SK-N-SH treated with all-trans-retinoic acid at 6 μM for 48 hours (cell line): ENCODE data around the gene ZBTB7C.

Source experiments
- ATAC-seq: fragments of 200-7000 bp; cut with Tn5 transposase; 3 replicates; pipeline ENCODE4 v1.9.1; 2020; ENCODE audit warnings: mild to moderate bottlenecking, moderate library complexity
- ARNTL ChIP-seq: fragments of 450-650 bp; formaldehyde crosslinking; IDR thresholded peaks from 2 replicates; pipeline ENCODE4 v1.5.0; 2020; ENCODE audit warnings: low read depth, mild to moderate bottlenecking, moderate library complexity, borderline replicate concordance
- BACH2 ChIP-seq: fragments of 250-450 bp; sonication (Bioruptor Pico); IDR thresholded peaks from 2 replicates; pipeline ENCODE4 v1.9.0; 2021; ENCODE audit warnings: mild to moderate bottlenecking, borderline replicate concordance
- CREB5 ChIP-seq: fragments of 250-450 bp; sonication (Bioruptor Pico); IDR thresholded peaks from 2 replicates; pipeline ENCODE4 v1.5.1; 2020; ENCODE audit warnings: low read depth, mild to moderate bottlenecking, moderate library complexity
- CSDC2 ChIP-seq: fragments of 250-450 bp; sonication (Bioruptor Pico); IDR thresholded peaks from 2 replicates; pipeline ENCODE4 v1.5.0; 2020; ENCODE audit warnings: mild to moderate bottlenecking, moderate library complexity
- CSRNP3 ChIP-seq: fragments of 250-450 bp; sonication (Bioruptor Pico); IDR thresholded peaks from 2 replicates; pipeline ENCODE4 v1.5.1; 2021; ENCODE audit warnings: mild to moderate bottlenecking, moderate library complexity
- GLIS3 ChIP-seq: fragments of 250-450 bp; sonication (Bioruptor Pico); IDR thresholded peaks from 2 replicates; pipeline ENCODE4 v1.5.0; 2020; ENCODE audit warnings: mild to moderate bottlenecking, moderate library complexity
- ISL1 ChIP-seq: fragments of 250-450 bp; sonication (Bioruptor Pico); IDR thresholded peaks from 2 replicates; pipeline ENCODE4 v2.1.2; 2022; ENCODE audit warnings: mild to moderate bottlenecking, moderate library complexity
- OSR1 ChIP-seq: fragments of 250-450 bp; sonication (Bioruptor Pico); IDR thresholded peaks from 2 replicates; pipeline ENCODE4 v1.8.0; 2022; ENCODE audit warnings: moderate library complexity, mild to moderate bottlenecking, inconsistent platforms
- PATZ1 ChIP-seq: fragments of 250-450 bp; sonication (Bioruptor Pico); IDR thresholded peaks from 2 replicates; pipeline ENCODE4 v1.8.0; 2020; ENCODE audit warnings: mild to moderate bottlenecking, moderate library complexity, borderline replicate concordance
- PPARA ChIP-seq: fragments of 250-450 bp; sonication (Bioruptor Pico); IDR thresholded peaks from 2 replicates; pipeline ENCODE4 v1.5.0; 2020; ENCODE audit warnings: mild to moderate bottlenecking, borderline replicate concordance
- RARB ChIP-seq: fragments of 250-450 bp; sonication (Bioruptor Pico); IDR thresholded peaks from 2 replicates; pipeline ENCODE4 v1.8.0; 2021; ENCODE audit warnings: mild to moderate bottlenecking, moderate library complexity
- SNAI2 ChIP-seq: fragments of 250-450 bp; sonication (Bioruptor Pico); IDR thresholded peaks from 2 replicates; pipeline ENCODE4 v1.5.0; 2020; ENCODE audit warnings: mild to moderate bottlenecking, moderate library complexity
- TCF4 ChIP-seq: fragments of 250-450 bp; sonication (Bioruptor Pico); IDR thresholded peaks from 2 replicates; pipeline ENCODE4 v1.8.0; 2021; ENCODE audit warnings: mild to moderate bottlenecking, moderate library complexity, borderline replicate concordance
- TOX ChIP-seq: fragments of 250-450 bp; sonication (Bioruptor Pico); IDR thresholded peaks from 2 replicates; pipeline ENCODE4 v1.8.0; 2021; ENCODE audit warnings: mild to moderate bottlenecking, moderate library complexity, borderline replicate concordance
- ZC3H10 ChIP-seq: fragments of 250-450 bp; sonication (Bioruptor Pico); IDR thresholded peaks from 2 replicates; pipeline ENCODE4 v1.5.1; 2021; ENCODE audit warnings: mild to moderate bottlenecking, moderate library complexity
- ZFP3 ChIP-seq: fragments of 250-450 bp; sonication (Bioruptor Pico); IDR thresholded peaks from 2 replicates; pipeline ENCODE4 v1.5.0; 2020; ENCODE audit warnings: mild to moderate bottlenecking, moderate library complexity
- ZNF565 ChIP-seq: fragments of 450-650 bp; formaldehyde crosslinking; conservative IDR thresholded peaks from 2 replicates; pipeline ENCODE4 v1.5.0; 2020; ENCODE audit warnings: low read depth, mild to moderate bottlenecking, moderate library complexity
- ZNF70 ChIP-seq: fragments of 450-650 bp; formaldehyde crosslinking; IDR thresholded peaks from 2 replicates; pipeline ENCODE4 v1.5.0; 2020; ENCODE audit warnings: mild to moderate bottlenecking, moderate library complexity
- ZNF8 ChIP-seq: fragments of 450-650 bp; formaldehyde crosslinking; IDR thresholded peaks from 2 replicates; pipeline ENCODE4 v1.5.0; 2020; ENCODE audit warnings: mild to moderate bottlenecking, moderate library complexity
- TF ChIP-seq, protein P1 (sequence below): fragments of 250-450 bp; sonication (Bioruptor Pico); IDR thresholded peaks from 2 replicates; pipeline ENCODE4 v1.8.0; 2021; ENCODE audit warnings: low read depth, mild to moderate bottlenecking, moderate library complexity, borderline replicate concordance

The ZBTB7C gene

DNA sequence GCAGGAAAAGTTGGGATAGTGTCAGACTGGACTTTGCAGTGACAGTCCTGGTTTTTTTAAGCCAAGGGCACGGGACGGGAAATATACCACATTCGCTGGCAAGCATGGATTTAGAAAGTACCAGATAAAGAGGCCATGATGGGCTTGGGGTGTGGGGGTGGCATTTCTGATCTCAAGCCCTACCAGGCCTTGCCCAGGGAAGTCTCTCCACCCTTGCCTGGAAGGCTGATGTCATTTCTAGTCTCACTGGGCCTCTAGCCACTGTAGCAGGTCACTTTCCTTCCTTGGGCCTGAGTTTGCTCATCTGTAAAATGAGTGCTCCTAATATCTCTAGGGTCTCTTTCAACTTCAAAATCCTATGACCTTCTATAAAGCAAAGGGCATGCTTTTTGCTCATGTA lies 1.8 kb downstream of the ZBTB7C start:
- TF ChIP-seq ISL1 (CRISPR knock-in tag) (no peak), CREB5 (CRISPR knock-in tag) (no peak), BACH2 (CRISPR knock-in tag) (no peak), ZNF8 (no peak), TCF4 (CRISPR knock-in tag) (no peak), SNAI2 (CRISPR knock-in tag) (no peak)
- ATAC-seq: no peak

DNA sequence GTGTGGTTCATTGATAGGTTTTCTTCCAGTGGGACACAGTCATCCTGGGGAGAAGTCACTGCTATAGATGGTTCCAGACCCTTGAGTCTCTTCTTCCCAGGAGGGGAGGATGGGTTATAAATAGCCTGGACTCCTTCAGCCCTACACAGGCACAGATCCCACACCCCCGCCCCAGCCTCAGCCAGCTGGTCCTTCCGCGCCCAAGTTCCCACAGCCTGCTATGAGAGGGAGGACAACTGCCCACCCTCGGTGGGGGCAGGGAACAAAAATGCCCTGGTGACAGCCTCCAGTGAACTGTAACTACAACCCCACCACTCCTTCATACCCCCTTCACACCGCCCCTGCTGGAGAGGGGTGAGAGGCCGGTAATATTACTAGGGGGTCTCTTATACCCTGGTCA lies 3.2 kb downstream of the ZBTB7C start:
- no peak for ATAC-seq
- TF ChIP-seq TOX (no peak), PATZ1 (CRISPR knock-in tag) (no peak), CSDC2 (CRISPR knock-in tag) (no peak), BACH2 (CRISPR knock-in tag) (no peak), ISL1 (CRISPR knock-in tag) (no peak), PPARA (CRISPR knock-in tag) (no peak), OSR1 (CRISPR knock-in tag) (no peak), ZNF70 (CRISPR knock-in tag) (no peak), ZNF565 (CRISPR knock-in tag) (no peak), ZC3H10 (CRISPR knock-in tag) (no peak), SNAI2 (CRISPR knock-in tag) (no peak), TCF4 (CRISPR knock-in tag) (no peak), GLIS3 (CRISPR knock-in tag) (no peak), RARB (CRISPR knock-in tag) (no peak)

- peak; percentile 19; the same call in 1 of the 3 replicates for ATAC-seq
- no peak for TF ChIP-seq ZNF8
- TF ChIP-seq ZC3H10 (CRISPR knock-in tag): no peak
- no peak for TF ChIP-seq ZFP3 (CRISPR knock-in tag)
- no peak for TF ChIP-seq ARNTL (CRISPR knock-in tag)
- TF ChIP-seq CSRNP3 (CRISPR knock-in tag): no peak
- TF ChIP-seq PPARA (CRISPR knock-in tag): no peak
- TF ChIP-seq, protein P1, sequence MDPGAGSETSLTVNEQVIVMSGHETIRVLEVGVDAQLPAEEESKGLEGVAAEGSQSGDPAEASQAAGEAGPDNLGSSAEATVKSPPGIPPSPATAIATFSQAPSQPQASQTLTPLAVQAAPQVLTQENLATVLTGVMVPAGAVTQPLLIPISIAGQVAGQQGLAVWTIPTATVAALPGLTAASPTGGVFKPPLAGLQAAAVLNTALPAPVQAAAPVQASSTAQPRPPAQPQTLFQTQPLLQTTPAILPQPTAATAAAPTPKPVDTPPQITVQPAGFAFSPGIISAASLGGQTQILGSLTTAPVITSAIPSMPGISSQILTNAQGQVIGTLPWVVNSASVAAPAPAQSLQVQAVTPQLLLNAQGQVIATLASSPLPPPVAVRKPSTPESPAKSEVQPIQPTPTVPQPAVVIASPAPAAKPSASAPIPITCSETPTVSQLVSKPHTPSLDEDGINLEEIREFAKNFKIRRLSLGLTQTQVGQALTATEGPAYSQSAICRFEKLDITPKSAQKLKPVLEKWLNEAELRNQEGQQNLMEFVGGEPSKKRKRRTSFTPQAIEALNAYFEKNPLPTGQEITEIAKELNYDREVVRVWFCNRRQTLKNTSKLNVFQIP (CRISPR knock-in tag): no peak
- no peak for TF ChIP-seq SNAI2 (CRISPR knock-in tag)
- no peak for TF ChIP-seq TCF4 (CRISPR knock-in tag)
- TF ChIP-seq PATZ1 (CRISPR knock-in tag): no peak
- no peak for TF ChIP-seq ISL1 (CRISPR knock-in tag)
Measured at GRCh38 chr18:48404716-48405507, 4.3 kb downstream of the ZBTB7C start.
